ENCODE data around the gene HINT3. TPM values are rescaled to one million over a fixed set of nuclear protein-coding genes. Genes with fewer than 3 reads are reported as not detected.

HINT3 gene
- total RNA-seq, 4 donors from 2014 or later, result 15.4 to 22.5 (median 20.7) TPM

DNA sequence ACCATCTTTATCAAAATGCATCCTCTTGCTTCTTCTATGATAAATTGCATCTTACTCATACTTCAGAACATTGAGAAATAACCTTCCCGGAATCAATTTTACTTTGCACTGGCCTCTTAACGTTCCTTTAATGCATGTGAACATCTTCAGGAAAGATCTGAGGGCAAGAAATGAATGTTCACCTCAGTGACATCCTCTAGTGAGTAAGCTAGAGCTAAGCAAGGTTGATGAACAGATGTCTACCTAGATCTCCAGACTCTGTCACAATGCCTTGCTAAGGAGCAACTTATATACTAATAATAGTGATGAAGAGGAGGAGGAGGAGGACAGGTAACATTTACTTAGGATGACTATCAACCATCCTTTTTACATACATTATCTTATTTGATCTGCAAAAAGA lies 16.8 kb upstream of the HINT3 start:
- no peaks in the 10 kb centered on the region for H3K27me3 ChIP-seq
- TF ChIP-seq POLR2A (IDR thresholded peaks at IDR 0.05), result no peak
- TF ChIP-seq, protein P1, sequence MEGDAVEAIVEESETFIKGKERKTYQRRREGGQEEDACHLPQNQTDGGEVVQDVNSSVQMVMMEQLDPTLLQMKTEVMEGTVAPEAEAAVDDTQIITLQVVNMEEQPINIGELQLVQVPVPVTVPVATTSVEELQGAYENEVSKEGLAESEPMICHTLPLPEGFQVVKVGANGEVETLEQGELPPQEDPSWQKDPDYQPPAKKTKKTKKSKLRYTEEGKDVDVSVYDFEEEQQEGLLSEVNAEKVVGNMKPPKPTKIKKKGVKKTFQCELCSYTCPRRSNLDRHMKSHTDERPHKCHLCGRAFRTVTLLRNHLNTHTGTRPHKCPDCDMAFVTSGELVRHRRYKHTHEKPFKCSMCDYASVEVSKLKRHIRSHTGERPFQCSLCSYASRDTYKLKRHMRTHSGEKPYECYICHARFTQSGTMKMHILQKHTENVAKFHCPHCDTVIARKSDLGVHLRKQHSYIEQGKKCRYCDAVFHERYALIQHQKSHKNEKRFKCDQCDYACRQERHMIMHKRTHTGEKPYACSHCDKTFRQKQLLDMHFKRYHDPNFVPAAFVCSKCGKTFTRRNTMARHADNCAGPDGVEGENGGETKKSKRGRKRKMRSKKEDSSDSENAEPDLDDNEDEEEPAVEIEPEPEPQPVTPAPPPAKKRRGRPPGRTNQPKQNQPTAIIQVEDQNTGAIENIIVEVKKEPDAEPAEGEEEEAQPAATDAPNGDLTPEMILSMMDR (IDR thresholded peaks at IDR 0.05), result no peak
- 14 to 50% methylated on average over 2 of the region's 2 CpGs for WGBS, 2 donors
- intact Hi-C loops (cut with DNase I), result no loop called here
- DNase-seq, result no peak
- H3K9me3 ChIP-seq, result no peaks in the 10 kb centered on the region
- no peaks in the 10 kb centered on the region for H3K36me3 ChIP-seq
- H3K4me3 ChIP-seq, result no peak overlapping the region
- H3K4me1 ChIP-seq, result peaks cover 6 to 51% (median 27%) of the 10 kb centered on the region in 3 donors
- H3K27ac ChIP-seq, result peak overlapping the region in 2 of 4 donors; percentile 84 to 87

DNA sequence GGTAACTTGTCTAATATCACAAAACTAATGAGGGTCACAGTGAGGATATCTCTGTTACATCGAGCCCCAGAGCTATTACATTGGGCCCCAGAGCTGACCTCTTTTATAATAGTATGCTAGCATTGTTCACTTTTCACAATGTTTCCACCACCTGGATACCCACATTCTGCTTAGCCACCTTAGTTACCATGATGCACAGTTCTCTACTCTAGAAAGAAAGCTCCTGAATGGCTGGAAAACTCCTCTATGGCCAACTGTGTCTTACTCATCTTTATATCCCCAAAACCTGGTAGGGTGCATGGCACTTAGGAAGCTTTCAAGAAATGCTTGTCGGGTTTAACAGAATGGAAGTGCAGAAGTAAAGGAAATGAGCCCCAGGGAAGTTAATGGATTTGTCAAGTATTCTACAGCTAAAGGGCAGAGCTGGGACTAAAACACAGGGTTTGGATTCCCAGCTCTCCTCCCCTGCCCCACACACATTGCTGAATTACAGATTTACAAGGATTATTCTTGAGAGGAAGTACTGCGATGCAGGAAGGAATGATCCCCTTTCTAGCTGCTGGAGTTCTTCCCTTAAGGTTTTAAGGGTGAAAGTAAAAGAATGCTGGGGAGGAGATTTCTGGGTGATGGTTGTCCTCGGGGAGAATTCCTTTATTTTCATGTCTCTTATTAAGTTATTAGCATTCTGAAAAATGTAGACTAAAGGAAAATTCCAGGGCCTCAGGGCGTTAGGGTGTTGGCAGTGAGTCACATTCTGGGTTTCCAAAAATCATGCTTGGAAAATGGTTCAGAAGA lies 16.1 kb upstream of the HINT3 start:
- H3K4me1 ChIP-seq, result peaks cover 6 to 58% (median 31%) of the 10 kb centered on the region in 3 donors

DNA sequence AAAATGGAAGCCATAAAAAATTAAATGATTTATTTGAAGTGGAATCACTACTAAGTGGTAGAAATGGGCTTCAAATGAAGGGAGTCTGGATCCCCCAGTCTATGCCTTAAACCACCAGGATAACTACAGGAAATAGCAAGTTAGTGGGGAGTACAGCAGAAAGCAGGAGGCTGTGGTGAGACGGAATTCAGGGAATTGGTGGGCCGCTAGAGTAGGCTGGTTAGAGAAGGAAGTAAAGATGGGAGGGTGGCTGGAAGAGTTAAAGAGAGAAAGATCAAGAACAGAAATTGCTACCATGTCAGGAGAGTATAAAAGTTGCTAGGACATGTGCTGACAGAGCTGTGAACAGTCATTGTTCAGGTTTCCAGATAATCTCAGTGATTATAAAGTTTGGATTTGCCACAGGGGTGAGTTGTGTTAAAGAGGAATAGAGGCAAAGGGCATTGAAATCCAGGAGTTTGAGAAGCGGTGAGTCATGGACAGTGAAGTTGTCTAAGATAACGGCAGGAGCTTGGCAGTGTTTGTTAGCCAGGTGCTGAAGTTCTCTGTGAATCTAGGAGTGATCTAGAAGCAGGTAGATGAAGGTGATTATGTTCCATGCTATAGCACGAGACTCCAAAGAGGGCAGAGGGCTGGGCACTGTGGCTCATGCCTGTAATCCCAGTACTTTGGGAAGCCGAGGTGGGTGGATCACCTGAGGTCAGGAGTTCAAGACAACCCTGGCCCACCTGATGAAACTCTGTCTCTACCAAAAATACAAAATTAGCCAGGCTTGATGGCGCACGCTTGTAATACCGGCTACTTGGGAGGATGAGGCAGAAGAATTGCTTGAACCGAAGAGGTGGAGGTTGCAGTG lies 13.7 kb upstream of the HINT3 start:
- Histone ChIP-seq H3K4me3 (no peak overlapping the region), H3K27me3 (no peaks in the 10 kb centered on the region), H3K36me3 (no peaks in the 10 kb centered on the region), H3K9me3 (no peaks in the 10 kb centered on the region), H3K4me1 (peaks cover 16 to 82% (median 49%) of the 10 kb centered on the region in 3 donors), H3K27ac (peak overlapping the region; percentile 66 to 87 (median 76))
- intact Hi-C loops (cut with DNase I), result no loop called here
- 29 to 50% methylated on average over 10 of the region's 10 CpGs for WGBS, 2 donors
- DNase-seq, result no peak
- TF ChIP-seq, protein P1 (IDR thresholded peaks at IDR 0.05), result no peak
- TF ChIP-seq POLR2A (IDR thresholded peaks at IDR 0.05), result no peak

More for the DNA sequence above, 16.1 kb upstream of the HINT3 start:
- TF ChIP-seq, protein P1 (IDR thresholded peaks at IDR 0.05), result no peak
- no peak for TF ChIP-seq POLR2A (IDR thresholded peaks at IDR 0.05)
- H3K4me3 ChIP-seq, result no peak overlapping the region
- no peaks in the 10 kb centered on the region for H3K9me3 ChIP-seq
- intact Hi-C loops (cut with DNase I), result no loop called here
- H3K36me3 ChIP-seq, result no peaks in the 10 kb centered on the region
- no peak for DNase-seq
- 22 to 29% methylated on average over 5 of the region's 5 CpGs for WGBS, 2 donors
- no peaks in the 10 kb centered on the region for H3K27me3 ChIP-seq
- peak overlapping the region; percentile 23 to 87 (median 80) for H3K27ac ChIP-seq

DNA sequence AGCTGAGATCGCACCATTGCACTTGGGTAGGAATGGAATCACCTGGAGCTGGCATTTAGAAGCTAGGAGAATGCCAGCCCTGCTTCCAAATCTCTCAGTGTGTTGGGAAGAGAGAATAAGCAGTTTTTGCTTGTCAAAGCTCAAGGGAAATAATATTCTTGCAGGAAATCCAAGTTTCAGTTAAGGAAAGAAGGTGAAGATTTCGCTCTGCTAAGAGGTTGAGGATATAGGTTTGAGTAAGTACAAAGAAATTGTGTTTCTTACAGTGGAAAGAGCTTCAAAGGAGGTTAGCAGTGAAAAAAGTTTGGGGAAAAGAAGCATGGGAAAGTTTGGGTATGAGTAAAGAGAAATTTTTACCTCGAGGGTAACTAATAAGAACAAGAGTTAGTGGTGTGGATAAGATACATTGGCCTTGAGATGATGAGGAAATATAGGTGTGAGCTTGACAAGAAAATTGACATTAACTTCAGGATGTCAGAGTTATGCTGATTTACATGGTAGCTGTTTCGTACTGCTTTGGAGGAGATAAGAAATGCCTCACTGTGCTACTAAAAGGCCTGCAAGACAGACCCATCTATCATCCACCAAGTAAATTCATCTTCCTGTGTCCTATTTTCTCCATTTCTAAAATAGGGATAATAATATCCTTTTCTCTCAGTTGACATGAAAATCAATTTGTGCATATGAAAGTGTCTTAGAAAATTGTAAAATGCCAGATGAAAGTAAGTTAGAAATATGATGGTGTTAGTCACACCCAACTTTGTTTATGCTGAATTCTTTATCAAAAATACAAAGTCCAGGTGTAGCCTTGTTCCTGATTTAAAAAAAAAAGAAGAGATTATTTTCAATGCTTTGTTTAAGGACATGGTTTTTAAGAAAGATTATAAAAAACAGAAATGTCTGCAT lies 12.8 kb upstream of the HINT3 start:
- 47 to 55% methylated on average over 4 of the region's 4 CpGs for WGBS, 2 donors
- Histone ChIP-seq H3K9me3 (no peaks in the 10 kb centered on the region), H3K27me3 (no peaks in the 10 kb centered on the region), H3K36me3 (no peaks in the 10 kb centered on the region), H3K4me3 (no peak overlapping the region), H3K4me1 (peaks cover 19 to 91% (median 51%) of the 10 kb centered on the region in 3 donors), H3K27ac (peak overlapping the region; percentile 66 to 87 (median 76))
- TF ChIP-seq POLR2A (IDR thresholded peaks at IDR 0.05), result no peak
- TF ChIP-seq, protein P1 (IDR thresholded peaks at IDR 0.05), result no peak
- intact Hi-C loops (cut with DNase I), result no loop called here
- no peak for DNase-seq
